Mammary microvascular endothelial cell (primary cell): ENCODE results near the gene PES1. TPM values are rescaled to one million over a fixed set of nuclear protein-coding genes. Genes with fewer than 3 reads are reported as not detected.

Experiments used
- total RNA-seq: library from RNA; depleted of rRNA; stranded (reverse); fragments of >200 nt; gene quantifications from 2 replicates; pipeline ENCODE4 v1.2.3, GENCODE V29; 2015

Gene PES1
- 85.1 and 96.2 TPM in 2 replicates for total RNA-seq

GRCh38 chr22:30591588-30592359 is at the start of gene PES1:
TSS of gene PES1 (minus strand) at chr22:30591910. CDS start at chr22:30591833, 77 bp downstream.

GRCh38 chr22:30635273-30636225 is 43.8 kb upstream of the PES1 start, which contains the start of gene SLC35E4:
TSS of gene SLC35E4 (plus strand) at chr22:30635781. CDS start at chr22:30636451, 670 bp downstream.

GRCh38 chr22:30606455-30607299 is 15.0 kb upstream of the PES1 start, which contains the start of gene TCN2:
TSS of gene TCN2 (plus strand) at chr22:30607174. CDS start at chr22:30607332, 158 bp downstream.

GRCh38 chr22:30574095-30574981 is 17.4 kb downstream of the PES1 start, which contains the start of gene GAL3ST1:
TSS of gene GAL3ST1 (minus strand) at chr22:30574665. CDS start at chr22:30557392, 17,273 bp downstream.

GRCh38 chr22:30546616-30547015 is 45.1 kb downstream of the PES1 start, which contains the start of gene SEC14L6:
TSS of gene SEC14L6 (minus strand) at chr22:30546741. CDS start at chr22:30546682, 59 bp downstream.

Other genes with a start within 250 kb of the PES1 start
- gene SF3A1, start 235.0 kb downstream of the PES1 start, total RNA-seq, result 28.6 and 40.0 TPM in 2 replicates
- 1.3 and 5.1 TPM in 2 replicates for gene CCDC157, start 234.9 kb downstream of the PES1 start, total RNA-seq
- 7.8 and 8.1 TPM in 2 replicates for gene RNF215, start 204.5 kb downstream of the PES1 start, total RNA-seq
- gene SEC14L2, start 194.9 kb downstream of the PES1 start, total RNA-seq, result 33.0 and 36.9 TPM in 2 replicates
- 106 and 127 TPM in 2 replicates for gene MTFP1, start 166.1 kb downstream of the PES1 start, total RNA-seq
- gene SEC14L3, start 119.9 kb downstream of the PES1 start, total RNA-seq, result not detected in 2 replicates
- gene SEC14L4, start 86.2 kb downstream of the PES1 start, total RNA-seq, result 0.15 and 0.53 TPM in 2 replicates
- not detected in 2 replicates for gene SEC14L6, start 45.2 kb downstream of the PES1 start, total RNA-seq
- gene GAL3ST1, start 17.2 kb downstream of the PES1 start, total RNA-seq, result not detected in 2 replicates
- 56.9 and 74.3 TPM in 2 replicates for gene TCN2, start 15.3 kb upstream of the PES1 start, total RNA-seq
- gene SLC35E4, start 43.9 kb upstream of the PES1 start, total RNA-seq, result 28.3 and 31.1 TPM in 2 replicates
- gene DUSP18, start 76.0 kb upstream of the PES1 start, total RNA-seq, result 10.6 and 12.1 TPM in 2 replicates
- 2.3 and 2.9 TPM in 2 replicates for gene OSBP2, start 103.0 kb upstream of the PES1 start, total RNA-seq